H1 (cell line): ENCODE results near the gene C22orf31. TPM values are rescaled to one million over a fixed set of nuclear protein-coding genes. Genes with fewer than 3 reads are reported as not detected.
A peak's percentile ranks its signal among the peaks of the same experiment; 100 is the strongest.

Experiments
- E2F6 ChIP-seq: IDR thresholded peaks from 2 replicates; pipeline ENCODE4 v1.6.1; 2012; ENCODE audit warnings: inconsistent platforms
- SUZ12 ChIP-seq: fragments of 200-600 bp; sonication (generic); IDR thresholded peaks from 2 replicates; pipeline ENCODE4 v1.6.1; 2012; ENCODE audit warnings: mild to moderate bottlenecking, inconsistent platforms, low read length, moderate library complexity, mixed read lengths
- TAF1 ChIP-seq: IDR thresholded peaks from 2 replicates; pipeline ENCODE4 v1.6.1; 2011; ENCODE audit warnings: mild to moderate bottlenecking, low read depth, low read length
- polyA plus RNA-seq, 7 experiments: library from polyadenylated mRNA; depleted of rRNA in 3 of 7; stranded (reverse) in 5 of 7; unstranded in 2 of 7; fragments of >200 nt in 5 of 7; fragments of 200-250 nt in 2 of 7; gene quantifications; 1 replicate in 5 of 7; 2 replicates in 1 of 7; 4 replicates in 1 of 7; pipeline versions ENCODE4 v1.2.1 to v1.2.3, GENCODE V29; 2011 to 2013; ENCODE audit warnings: missing spikeins in 2 of 7, mixed read lengths in 2 of 7
- total RNA-seq: library from RNA; stranded (reverse); fragmentation: NEBNext Ultra II Directional; extraction: Animal tissue kit (Norgen Biotek cat#: 25700); gene quantifications from 2 replicates; pipeline ENCODE4 v1.2.1, GENCODE V29; 2021

Gene C22orf31
- total and polyA plus RNA-seq, 2 of the 8 experiments (the other 6 are each of a cell fraction or from before 2014, with no cell fraction given) = not detected

- TF ChIP-seq SUZ12 (peak; percentile 61; the same call in 1 of the 2 replicates), E2F6 (peak; percentile 82), TAF1 (peak; percentile 46; the same call in 1 of the 2 replicates)
- TF ChIP-seq, all 59 proteins: peak for 6
Observed at GRCh38 chr22:29071261-29072045, 9.8 kb upstream of the C22orf31 start (continued).
